ENCODE data around the gene RGS3.

The RGS3 gene

GRCh38 chr9:113532809-113533190, 69.3 kb downstream of the RGS3 start:
- no peak for DNase-seq

GRCh38 chr9:113533335-113534225, 70.1 kb downstream of the RGS3 start:
- peak; percentile 10 for DNase-seq

- no peak for DNase-seq
These were observed 72.2 kb downstream of the RGS3 start for GRCh38 chr9:113535756-113536155.

GRCh38 chr9:113536166-113536482, 72.6 kb downstream of the RGS3 start:
- no peak for DNase-seq

- peak; percentile 75 for DNase-seq
These were observed 73.1 kb downstream of the RGS3 start for GRCh38 chr9:113536483-113537228.

- DNase-seq = peak; percentile 21
These were observed 73.8 kb downstream of the RGS3 start for GRCh38 chr9:113537229-113537810.

- peak; percentile 10 for DNase-seq
These were observed 74.6 kb downstream of the RGS3 start for GRCh38 chr9:113538131-113538530.

- DNase-seq = peak; percentile 8
These were observed 75.3 kb downstream of the RGS3 start for GRCh38 chr9:113538701-113539430.

- DNase-seq = peak; percentile 13
These were observed 76.9 kb downstream of the RGS3 start for GRCh38 chr9:113540466-113540865.

- DNase-seq = peak; percentile 75
These were observed 77.7 kb downstream of the RGS3 start for GRCh38 chr9:113541019-113541900.

- peak; percentile 11 for DNase-seq
These were observed 78.5 kb downstream of the RGS3 start for GRCh38 chr9:113542006-113542405.

- peak; percentile 23 for DNase-seq
These were observed 79.2 kb downstream of the RGS3 start for GRCh38 chr9:113542741-113543140.

GRCh38 chr9:113543296-113543981, 79.9 kb downstream of the RGS3 start:
- DNase-seq = peak; percentile 15

GRCh38 chr9:113543982-113544303, 80.4 kb downstream of the RGS3 start:
- DNase-seq = no peak

GRCh38 chr9:113545068-113545467, 81.5 kb downstream of the RGS3 start:
- DNase-seq = peak; percentile 5

GRCh38 chr9:113546566-113546965, 83.0 kb downstream of the RGS3 start:
- no peak for DNase-seq

- DNase-seq = no peak
These were observed 84.0 kb downstream of the RGS3 start for GRCh38 chr9:113547501-113547900.

GRCh38 chr9:113548221-113549041, 84.9 kb downstream of the RGS3 start:
- DNase-seq = peak; percentile 76

- DNase-seq = peak; percentile 3
These were observed 86.4 kb downstream of the RGS3 start for GRCh38 chr9:113549892-113550291.

- DNase-seq = no peak
These were observed 93.5 kb downstream of the RGS3 start for GRCh38 chr9:113556877-113557593.

All from femur (tissue), 1 donor.